ENCODE data around the gene VSTM4.

- no peak for TF ChIP-seq CTCF (IDR thresholded peaks at IDR 0.05; ENCODE audit: insufficient read depth, low read length)
- no peak for TF ChIP-seq REST (IDR thresholded peaks at IDR 0.05; ENCODE audit: insufficient replicate concordance, low read depth)
Measured at GRCh38 chr10:49025347-49025983, 89.9 kb downstream of the VSTM4 start.

All from HL-60 (cell line).